ENCODE measurements around the gene ARPC1A.

Gene ARPC1A

DNA sequence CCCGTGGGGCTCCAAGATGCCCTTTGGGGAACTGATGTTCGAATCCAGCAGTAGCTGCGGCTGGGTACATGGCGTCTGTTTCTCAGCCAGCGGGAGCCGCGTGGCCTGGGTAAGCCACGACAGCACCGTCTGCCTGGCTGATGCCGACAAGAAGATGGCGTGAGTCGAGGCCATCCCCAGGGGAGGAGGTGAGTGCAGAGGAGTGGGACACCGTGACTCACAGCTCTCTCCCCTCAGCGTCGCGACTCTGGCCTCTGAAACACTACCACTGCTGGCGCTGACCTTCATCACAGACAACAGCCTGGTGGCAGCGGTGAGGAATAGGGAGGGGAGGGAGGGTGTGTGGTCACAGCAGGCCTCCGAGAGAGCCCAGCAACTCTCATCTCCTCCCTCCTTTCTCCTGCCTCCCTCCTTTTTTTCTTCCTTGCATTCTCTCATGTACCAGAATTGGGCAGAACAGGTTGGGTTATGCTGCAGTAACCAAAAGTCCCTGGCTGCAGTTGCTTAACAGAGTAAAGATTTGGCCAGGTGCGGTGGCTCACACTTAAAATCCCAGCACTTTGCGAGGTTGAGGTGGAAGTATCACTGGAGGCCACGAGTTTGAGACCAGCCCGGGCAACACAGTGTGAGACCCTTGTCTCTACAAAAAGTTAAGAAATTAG, 65.4 kb downstream of the ARPC1A start:
- DNase-seq: no peak

- no peak for DNase-seq
Measured at GRCh38 chr7:99392046-99392445, 66.3 kb downstream of the ARPC1A start.

DNA sequence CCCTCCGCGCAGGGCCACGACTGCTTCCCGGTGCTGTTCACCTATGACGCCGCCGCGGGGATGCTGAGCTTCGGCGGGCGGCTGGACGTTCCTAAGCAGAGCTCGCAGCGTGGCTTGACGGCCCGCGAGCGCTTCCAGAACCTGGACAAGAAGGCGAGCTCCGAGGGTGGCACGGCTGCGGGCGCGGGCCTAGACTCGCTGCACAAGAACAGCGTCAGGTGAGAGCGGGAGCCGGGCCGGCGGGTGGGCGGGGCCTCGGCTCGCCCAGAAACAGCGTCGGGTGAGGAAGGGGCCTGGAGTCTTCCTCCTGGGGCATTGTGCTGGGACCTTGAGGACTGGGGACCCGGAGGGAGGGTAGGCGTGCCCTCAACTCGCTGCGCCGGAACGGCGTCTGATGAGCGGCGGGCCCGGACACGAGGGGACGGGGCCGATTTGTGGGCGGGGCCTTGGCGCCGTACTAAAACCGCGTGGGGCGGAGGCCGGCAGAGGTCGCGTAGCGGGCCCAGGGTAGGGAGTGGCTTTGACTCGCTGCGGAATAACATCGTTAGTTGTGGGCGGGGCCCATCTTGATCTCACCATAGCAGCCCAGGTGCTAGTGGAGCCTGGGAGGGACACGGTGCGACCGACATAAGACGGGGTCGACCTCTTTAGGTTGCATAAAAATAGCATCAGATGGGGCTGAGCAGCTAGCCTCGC, 67.1 kb downstream of the ARPC1A start:
- peak; percentile 85 for DNase-seq

DNA sequence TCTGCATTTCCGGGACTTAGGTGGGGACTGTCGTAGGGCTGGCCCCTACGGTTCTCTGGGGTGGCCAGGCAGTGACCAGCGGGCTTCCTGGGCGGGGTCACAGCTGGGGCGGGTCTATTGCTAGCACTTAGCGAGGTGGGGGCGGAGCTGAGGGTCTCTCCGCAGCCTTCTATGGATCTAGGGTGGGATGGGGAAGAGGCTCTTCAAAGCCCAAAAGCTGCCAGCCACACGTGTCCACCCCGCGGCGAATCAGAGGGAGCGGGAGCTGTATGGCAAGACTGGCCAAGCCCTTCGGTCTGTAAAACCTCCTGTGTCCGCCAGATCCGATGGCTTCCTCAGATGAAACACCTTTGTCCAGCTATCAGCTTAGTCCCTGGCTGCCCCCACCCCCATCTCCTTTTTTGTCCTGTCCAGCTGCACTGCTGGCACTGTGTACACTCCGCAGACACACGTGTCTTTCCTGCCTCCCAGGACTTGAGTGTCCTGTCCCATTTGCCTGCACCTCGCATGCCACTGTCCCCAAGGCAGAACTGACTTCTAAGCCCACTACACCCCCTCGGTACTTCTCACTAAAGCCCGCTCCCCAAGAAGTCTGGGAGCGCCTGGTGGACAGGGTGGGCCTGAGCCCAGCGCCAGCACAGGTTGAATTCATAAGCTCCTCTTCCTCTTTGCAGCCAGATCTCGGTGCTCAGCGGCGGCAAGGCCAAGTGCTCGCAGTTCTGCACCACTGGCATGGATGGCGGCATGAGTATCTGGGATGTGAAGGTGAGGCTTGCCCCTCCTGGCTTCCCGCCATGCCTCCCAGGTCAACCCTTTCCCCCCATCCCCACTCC, 67.9 kb downstream of the ARPC1A start:
- DNase-seq: no peak

GRCh38 chr7:99394188-99394502, 68.4 kb downstream of the ARPC1A start:
- no peak for DNase-seq

- no peak for DNase-seq
Measured at GRCh38 chr7:99395616-99396327, 70.1 kb downstream of the ARPC1A start.

DNA sequence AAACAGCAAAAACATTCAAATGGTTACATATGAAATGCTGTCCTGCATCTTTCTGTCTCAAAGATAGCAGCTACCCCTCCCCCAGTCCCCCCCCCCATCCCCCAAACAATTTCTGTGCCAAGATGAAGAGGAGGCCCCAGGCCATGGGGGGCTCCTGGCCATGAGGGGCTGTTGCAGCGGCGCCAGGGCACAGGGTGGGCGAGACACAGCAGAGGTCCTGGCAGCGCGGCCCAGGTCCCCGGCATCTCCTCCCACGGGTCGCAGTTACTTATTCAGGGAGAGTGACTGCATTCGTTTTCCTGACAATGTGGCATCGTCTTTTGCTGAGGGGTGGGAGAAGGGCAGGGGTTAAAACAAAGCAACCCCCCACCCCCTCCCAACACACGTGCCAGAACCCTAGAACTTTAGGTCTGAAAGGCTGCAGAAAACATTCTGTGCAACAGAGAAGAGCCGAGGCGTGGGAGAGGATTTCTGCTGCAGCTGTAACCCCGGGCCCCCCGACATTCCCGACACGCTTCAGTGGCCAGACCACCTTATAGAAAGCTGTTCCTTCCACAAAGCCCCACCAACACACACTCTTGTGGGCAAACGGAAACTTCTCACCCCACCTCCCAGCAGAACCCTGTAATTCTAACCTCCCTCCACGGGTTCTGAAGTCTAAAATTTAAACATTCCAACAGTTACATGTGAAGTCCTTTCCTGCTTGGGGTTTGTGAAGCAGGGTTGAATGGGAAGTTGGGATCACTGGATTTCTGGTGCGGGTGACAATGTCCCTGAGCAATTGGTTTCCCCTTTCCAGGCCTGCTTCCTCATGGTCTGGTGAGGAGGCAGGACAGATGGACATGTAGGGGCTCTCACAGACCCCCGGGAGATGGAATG, 71.0 kb downstream of the ARPC1A start:
- no peak for DNase-seq

- no peak for DNase-seq
Measured at GRCh38 chr7:99397297-99397983, 71.7 kb downstream of the ARPC1A start.

GRCh38 chr7:99398891-99399445, 73.3 kb downstream of the ARPC1A start:
- DNase-seq: no peak

DNA sequence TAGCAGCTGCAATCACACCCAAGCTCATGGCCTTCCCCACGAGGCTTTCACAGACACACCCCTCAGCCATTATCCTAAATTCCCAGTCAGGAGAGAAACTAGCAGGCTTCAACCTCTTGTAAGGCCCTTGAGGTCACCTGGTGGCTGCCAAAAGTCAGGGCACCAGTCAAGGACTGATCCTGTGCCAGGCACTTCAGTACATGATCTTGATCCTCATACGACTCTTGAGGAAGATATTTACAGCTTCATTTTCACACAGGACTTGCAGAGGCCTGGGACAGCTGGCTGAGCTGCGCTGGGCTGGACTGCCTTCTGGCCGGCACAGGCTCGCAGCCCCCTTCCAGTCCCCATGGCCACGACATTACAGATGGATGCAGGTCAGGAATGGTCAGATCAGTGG, 73.9 kb downstream of the ARPC1A start:
- no peak for DNase-seq

- DNase-seq: no peak
Measured at GRCh38 chr7:99402854-99403253, 77.2 kb downstream of the ARPC1A start.

- DNase-seq: no peak
Measured at GRCh38 chr7:99403764-99404163, 78.1 kb downstream of the ARPC1A start.

GRCh38 chr7:99404235-99404976, 78.7 kb downstream of the ARPC1A start:
- no peak for DNase-seq

DNA sequence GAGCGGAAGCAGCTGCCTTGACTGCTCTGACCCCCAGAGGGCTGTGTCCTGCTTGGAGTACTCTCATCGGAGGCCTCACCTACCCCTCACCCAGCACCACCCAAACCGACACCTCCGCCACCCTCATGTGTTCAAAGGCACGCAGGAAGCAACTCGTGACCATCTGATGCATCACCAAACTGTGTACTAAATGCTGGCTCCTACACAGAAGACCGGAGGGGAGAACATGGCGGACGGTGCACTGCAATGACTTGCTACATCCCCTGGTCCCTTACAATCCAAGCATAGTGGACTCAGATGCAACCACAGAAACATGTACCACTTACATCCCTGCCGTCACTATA, 79.3 kb downstream of the ARPC1A start:
- DNase-seq: no peak

DNA sequence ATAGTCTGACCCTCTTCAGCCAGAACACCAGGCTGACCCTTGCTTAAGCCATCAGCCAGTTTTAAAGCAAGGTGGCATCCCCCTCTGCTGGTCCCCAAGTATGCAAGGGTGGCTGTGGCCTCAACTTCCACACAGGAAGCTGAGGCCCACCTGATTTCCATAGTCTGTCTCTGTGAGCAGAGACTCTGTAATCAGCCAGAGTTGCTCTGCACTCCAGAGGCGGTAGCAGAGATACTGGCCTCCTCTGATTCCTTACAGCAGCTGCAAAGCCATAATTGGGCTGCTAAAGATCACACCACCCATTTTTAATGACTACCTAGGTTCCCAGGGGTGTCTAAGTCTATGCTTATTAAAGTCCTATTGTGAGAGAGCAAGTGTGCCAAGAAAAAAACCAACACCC, 80.9 kb downstream of the ARPC1A start:
- no peak for DNase-seq

- peak; percentile 63 for DNase-seq
Measured at GRCh38 chr7:99407872-99408378, 82.2 kb downstream of the ARPC1A start.

DNA sequence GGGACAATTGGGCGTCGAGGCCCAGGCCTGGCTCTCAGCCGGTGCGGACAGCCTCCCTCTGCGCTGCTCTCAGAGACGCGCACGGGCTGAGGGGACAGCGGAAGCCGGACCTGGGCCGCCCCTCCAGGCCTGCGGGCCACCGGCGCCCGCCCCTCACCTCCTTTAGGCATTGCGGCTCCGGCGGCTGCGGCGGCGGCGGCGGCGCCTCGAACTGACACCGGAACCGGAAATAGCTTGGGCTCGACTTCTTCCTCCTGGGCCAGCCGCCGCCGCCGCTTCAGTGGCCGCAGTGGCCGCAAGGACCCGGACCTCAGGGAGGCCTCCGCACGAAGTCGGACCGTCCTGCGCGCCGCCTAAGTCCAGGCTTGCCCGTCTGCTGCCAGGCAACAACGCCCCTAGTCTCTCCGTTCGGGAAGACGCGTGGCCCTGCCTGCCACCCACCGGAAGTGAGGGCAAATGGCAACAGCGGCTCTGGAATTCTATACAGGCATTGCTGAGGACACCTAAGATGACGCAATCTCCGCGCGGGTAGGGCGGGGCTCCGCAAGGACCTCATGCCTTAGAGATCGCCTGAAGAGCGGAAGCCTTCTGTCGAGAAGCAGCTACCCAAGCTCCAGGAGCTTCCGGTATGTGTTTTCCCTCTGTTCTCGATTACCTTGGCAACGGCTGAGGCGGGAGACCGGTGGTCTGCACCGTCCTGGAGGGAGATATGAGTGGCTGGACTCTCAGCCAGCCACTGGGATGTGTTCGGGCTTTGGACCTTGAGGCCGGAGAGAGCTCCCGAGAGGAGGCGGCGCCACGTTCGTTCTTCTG, 82.9 kb downstream of the ARPC1A start, which contains the start of the genes BUD31 and PDAP1:
BUD31 (plus strand) TSS at position 591 of the 813 bp plus-strand sequence. CDS start 2,124 bp downstream, outside the sequence.
PDAP1 (minus strand) TSS at position 219 of the 813 bp plus-strand sequence; CDS start at position 170, 49 bp downstream.
- peak; percentile 93 for DNase-seq

DNA sequence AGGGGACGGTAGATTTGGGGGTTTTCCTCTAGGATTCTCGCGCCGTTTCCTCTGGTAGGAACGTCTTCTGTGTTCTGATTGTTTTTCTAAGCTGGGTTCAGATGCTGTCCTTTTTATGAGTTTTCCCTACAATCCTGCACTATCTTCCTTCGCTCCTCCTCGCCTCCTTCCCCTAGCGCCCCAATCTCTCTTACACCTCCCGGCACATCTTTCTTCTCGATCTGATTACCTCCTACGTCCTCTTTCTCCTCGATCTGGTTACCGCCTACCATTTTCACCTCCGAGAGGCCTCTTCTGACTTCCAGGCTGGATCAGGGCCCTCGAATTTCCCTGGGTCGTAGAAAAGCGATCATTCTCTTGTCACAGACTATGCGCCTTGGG, 83.5 kb downstream of the ARPC1A start:
- no peak for DNase-seq

GRCh38 chr7:99409806-99410205, 84.1 kb downstream of the ARPC1A start:
- DNase-seq: no peak

Measured in activated CD4-positive, alpha-beta T cell treated with anti-CD3 and anti-CD28 coated beads for 48 hours (primary cell).